DND-41 (cell line): ENCODE results near the gene RGL4.

Source experiments
- ATAC-seq: fragments of 200-7000 bp; cut with Tn5 transposase; 3 replicates; pipeline ENCODE4 v1.9.1; 2021; ENCODE audit warnings: low read depth; ENCODE audit not compliant: insufficient read depth
- DNase-seq: peaks from one replicate; pipeline ENCODE4 v3.0.0-alpha.2; 2020
- H2AFZ ChIP-seq: 2 replicates; pipeline ENCODE4 v1.6.0; 2012; ENCODE audit warnings: low read depth, low read length
- H3K27ac ChIP-seq: 2 replicates; pipeline ENCODE4 v1.5.1; 2012; ENCODE audit warnings: low read length, inconsistent platforms
- H3K27me3 ChIP-seq: fragments of 200-600 bp; sonication (generic); 2 replicates; pipeline ENCODE4 v1.6.0; 2012; ENCODE audit warnings: low read length, mild to moderate bottlenecking, inconsistent platforms; ENCODE audit not compliant: insufficient read depth, poor library complexity
- H3K36me3 ChIP-seq: 2 replicates; pipeline ENCODE4 v1.5.1; 2012; ENCODE audit warnings: low read length, inconsistent platforms; ENCODE audit not compliant: insufficient read depth
- H3K4me1 ChIP-seq: 2 replicates; pipeline ENCODE4 v1.5.1; 2012; ENCODE audit warnings: mild to moderate bottlenecking, low read length; ENCODE audit not compliant: insufficient read depth
- H3K4me2 ChIP-seq: 2 replicates; pipeline ENCODE4 v1.6.0; 2012; ENCODE audit warnings: mild to moderate bottlenecking, moderate library complexity, low read length, inconsistent platforms; ENCODE audit not compliant: insufficient read depth
- H3K4me3 ChIP-seq, 2 experiments: fragments of 200-600 bp in 1 of 2; shearing (Covaris generic) in 1 of 2; 2 replicates each; pipeline ENCODE4 v1.5.1; 2012 to 2016; ENCODE audit warnings: inconsistent platforms in 2 of 2, low read length in 2 of 2, mild to moderate bottlenecking in 2 of 2, low read depth in 1 of 2, moderate library complexity in 1 of 2
- H3K79me2 ChIP-seq: 2 replicates; pipeline ENCODE4 v1.6.0; 2012; ENCODE audit warnings: low read length, inconsistent platforms; ENCODE audit not compliant: insufficient read depth
- H3K9ac ChIP-seq: 2 replicates; pipeline ENCODE4 v1.6.0; 2012; ENCODE audit warnings: low read depth, mild to moderate bottlenecking, inconsistent platforms, low read length, moderate library complexity
- H3K9me3 ChIP-seq: 2 replicates; pipeline ENCODE4 v1.5.1; 2012; ENCODE audit warnings: low read length, moderate library complexity, mild to moderate bottlenecking, inconsistent platforms; ENCODE audit not compliant: insufficient read depth, severe bottlenecking
- H4K20me1 ChIP-seq: 2 replicates; pipeline ENCODE4 v1.6.0; 2012; ENCODE audit warnings: low read length; ENCODE audit not compliant: insufficient read depth
- EZH2 ChIP-seq: IDR thresholded peaks from 3 replicates; pipeline ENCODE4 v1.6.1; 2012; ENCODE audit warnings: borderline replicate concordance, low read depth, mild to moderate bottlenecking, moderate library complexity, low read length, inconsistent platforms; ENCODE audit not compliant: severe bottlenecking
- TF ChIP-seq, protein P1 (sequence below): IDR thresholded peaks from 2 replicates; pipeline ENCODE4 v1.5.1; 2012; ENCODE audit warnings: borderline replicate concordance, low read length, moderate library complexity, mild to moderate bottlenecking; ENCODE audit not compliant: poor library complexity, severe bottlenecking; ENCODE audit errors: extremely low read depth

RGL4 gene

DNA sequence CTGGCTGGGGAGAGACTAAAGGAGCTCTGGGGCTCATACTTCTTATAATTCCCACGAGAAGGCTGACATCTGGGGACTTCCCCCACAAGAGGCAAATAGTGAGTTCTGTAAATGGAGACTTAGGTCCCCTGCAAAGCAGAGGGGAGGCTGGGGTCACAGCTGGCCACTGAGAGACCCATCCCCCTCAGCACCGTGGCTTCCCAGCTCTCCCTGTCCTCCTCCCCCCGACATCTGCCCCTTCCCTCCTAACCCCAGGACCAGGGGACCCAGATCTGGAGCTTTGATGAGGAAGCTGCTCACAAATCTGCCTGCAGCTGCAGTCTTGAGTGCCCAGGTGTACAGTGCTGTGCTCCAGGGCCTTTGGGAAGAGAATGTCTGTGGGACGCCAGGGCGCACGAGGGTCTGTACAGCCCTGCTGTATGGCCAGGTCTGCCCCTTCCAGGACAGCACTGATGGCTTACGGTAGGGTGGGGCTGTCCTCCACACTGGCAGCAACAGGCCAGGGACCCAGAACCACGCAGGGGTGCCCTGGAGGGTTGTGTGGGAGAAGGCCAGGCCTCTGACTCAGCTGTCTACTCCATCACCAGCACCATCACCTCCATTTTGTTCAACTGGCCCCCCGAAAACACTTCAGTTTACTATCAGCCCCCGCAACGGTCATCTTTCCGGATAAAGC is 1.1 kb downstream of the RGL4 start:
- DNase-seq = no peak
- Histone ChIP-seq H3K36me3 (peaks cover 63% of the 10 kb centered on the region), H2AFZ (no peak overlapping the region), H3K4me3 (no peak overlapping the region), H4K20me1 (no peaks in the 10 kb centered on the region), H3K9me3 (no peaks in the 10 kb centered on the region), H3K27me3 (no peaks in the 10 kb centered on the region), H3K9ac (no peak overlapping the region), H3K4me1 (peaks cover 23% of the 10 kb centered on the region), H3K79me2 (peaks cover 11% of the 10 kb centered on the region), H3K4me2 (no peak overlapping the region), H3K27ac (no peak overlapping the region)
- ATAC-seq = no peak
- TF ChIP-seq, protein P1, sequence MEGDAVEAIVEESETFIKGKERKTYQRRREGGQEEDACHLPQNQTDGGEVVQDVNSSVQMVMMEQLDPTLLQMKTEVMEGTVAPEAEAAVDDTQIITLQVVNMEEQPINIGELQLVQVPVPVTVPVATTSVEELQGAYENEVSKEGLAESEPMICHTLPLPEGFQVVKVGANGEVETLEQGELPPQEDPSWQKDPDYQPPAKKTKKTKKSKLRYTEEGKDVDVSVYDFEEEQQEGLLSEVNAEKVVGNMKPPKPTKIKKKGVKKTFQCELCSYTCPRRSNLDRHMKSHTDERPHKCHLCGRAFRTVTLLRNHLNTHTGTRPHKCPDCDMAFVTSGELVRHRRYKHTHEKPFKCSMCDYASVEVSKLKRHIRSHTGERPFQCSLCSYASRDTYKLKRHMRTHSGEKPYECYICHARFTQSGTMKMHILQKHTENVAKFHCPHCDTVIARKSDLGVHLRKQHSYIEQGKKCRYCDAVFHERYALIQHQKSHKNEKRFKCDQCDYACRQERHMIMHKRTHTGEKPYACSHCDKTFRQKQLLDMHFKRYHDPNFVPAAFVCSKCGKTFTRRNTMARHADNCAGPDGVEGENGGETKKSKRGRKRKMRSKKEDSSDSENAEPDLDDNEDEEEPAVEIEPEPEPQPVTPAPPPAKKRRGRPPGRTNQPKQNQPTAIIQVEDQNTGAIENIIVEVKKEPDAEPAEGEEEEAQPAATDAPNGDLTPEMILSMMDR = no peak
- TF ChIP-seq EZH2 = no peak

DNA sequence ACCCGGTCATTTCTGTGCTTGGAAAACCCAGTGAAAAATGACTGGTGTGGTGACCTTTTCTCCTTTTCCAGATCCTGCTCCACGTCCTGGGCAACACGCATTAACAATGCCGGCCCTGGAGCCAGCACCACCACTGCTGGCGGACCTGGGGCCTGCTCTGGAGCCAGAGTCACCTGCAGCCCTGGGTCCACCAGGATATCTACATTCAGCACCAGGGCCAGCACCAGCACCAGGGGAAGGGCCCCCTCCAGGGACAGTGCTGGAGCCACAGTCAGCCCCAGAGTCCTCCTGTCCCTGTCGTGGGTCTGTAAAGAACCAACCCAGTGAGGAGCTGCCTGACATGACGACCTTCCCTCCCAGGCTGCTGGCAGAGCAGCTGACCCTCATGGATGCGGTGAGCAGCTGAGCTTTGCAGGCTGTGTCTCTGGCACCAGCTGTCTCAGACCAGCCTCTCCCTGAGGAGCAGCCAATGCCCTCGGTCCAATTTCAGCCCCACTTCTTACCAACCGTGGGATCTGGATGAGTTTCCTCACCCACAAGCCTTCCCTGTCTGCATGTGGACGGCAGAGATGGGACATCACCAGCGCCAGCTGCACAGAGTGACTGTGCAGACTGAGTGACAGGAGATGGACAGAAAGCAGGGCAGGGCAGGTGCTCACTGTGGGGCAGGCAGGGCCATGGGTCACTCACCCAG is 1.9 kb downstream of the RGL4 start:
- H3K4me3 ChIP-seq = no peak overlapping the region
- H3K27ac ChIP-seq = 0 out of 2 replicates have a peak overlapping the region, but pooled peaks have one; percentile 15
- H3K79me2 ChIP-seq = peaks cover 15% of the 10 kb centered on the region
- no peak overlapping the region for H3K9ac ChIP-seq
- no peak overlapping the region for H3K4me2 ChIP-seq
- H2AFZ ChIP-seq = no peak overlapping the region
- H3K4me1 ChIP-seq = peaks cover 31% of the 10 kb centered on the region
- no peaks in the 10 kb centered on the region for H3K9me3 ChIP-seq
- DNase-seq = peak; percentile 28
- TF ChIP-seq, protein P1 = no peak
- TF ChIP-seq EZH2 = no peak
- H3K27me3 ChIP-seq = no peaks in the 10 kb centered on the region
- no peaks in the 10 kb centered on the region for H4K20me1 ChIP-seq
- no peak for ATAC-seq
- H3K36me3 ChIP-seq = peaks cover 69% of the 10 kb centered on the region

DNA sequence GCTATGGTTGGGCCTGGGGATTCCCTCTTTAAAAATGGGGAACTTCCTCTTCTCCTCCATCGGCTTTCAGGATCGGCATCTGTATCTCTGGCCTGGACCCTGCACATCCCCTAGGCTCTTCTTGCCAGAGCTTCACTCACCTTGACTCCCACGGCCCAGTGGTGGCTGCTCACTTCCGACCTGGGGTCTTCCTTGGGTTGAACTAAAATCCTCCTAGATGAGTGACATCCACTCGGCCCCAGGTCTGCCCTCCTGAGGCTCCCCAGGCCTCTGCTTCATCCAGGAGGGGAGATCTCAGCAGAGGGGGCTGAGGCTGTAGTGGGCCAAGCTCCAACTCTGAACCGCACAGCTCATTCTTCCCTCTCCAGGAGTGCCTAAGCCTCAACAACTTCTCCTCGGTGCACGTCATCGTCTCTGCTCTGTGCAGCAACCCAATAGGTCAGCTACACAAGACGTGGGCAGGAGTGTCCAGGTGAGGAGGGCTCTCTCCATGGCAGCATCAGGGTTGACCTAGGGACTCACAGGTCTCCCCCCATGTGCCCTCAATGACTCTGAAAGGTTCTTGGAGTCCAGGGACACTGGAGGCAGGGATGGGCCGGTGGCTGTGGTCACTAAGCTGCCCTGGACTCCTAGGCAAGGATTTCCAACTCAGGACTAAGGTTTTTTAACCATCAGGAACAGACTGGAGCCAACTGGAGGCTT is 3.3 kb downstream of the RGL4 start:
- no peak overlapping the region for H2AFZ ChIP-seq
- peaks cover 7% of the 10 kb centered on the region; the same call in 1 of the 2 replicates for H4K20me1 ChIP-seq
- peaks cover 42% of the 10 kb centered on the region for H3K4me1 ChIP-seq
- H3K79me2 ChIP-seq = peaks cover 23% of the 10 kb centered on the region
- ATAC-seq (no peak), DNase-seq (no peak)
- H3K27ac ChIP-seq = peak overlapping the region; percentile 93
- no peak overlapping the region for H3K4me3 ChIP-seq
- peaks cover 76% of the 10 kb centered on the region for H3K36me3 ChIP-seq
- TF ChIP-seq, protein P1 = no peak
- no peak for TF ChIP-seq EZH2
- no peak overlapping the region for H3K4me2 ChIP-seq
- H3K9me3 ChIP-seq = no peaks in the 10 kb centered on the region
- H3K9ac ChIP-seq = no peak overlapping the region
- H3K27me3 ChIP-seq = no peaks in the 10 kb centered on the region
